Measurements from ENCODE around the gene TMEM215.
"Not testable (repeated sequence)": the region's sequence is repeated elsewhere in the genome, so short reads cannot be mapped to it uniquely, and the experiment has no call there.

The TMEM215 gene

DNA sequence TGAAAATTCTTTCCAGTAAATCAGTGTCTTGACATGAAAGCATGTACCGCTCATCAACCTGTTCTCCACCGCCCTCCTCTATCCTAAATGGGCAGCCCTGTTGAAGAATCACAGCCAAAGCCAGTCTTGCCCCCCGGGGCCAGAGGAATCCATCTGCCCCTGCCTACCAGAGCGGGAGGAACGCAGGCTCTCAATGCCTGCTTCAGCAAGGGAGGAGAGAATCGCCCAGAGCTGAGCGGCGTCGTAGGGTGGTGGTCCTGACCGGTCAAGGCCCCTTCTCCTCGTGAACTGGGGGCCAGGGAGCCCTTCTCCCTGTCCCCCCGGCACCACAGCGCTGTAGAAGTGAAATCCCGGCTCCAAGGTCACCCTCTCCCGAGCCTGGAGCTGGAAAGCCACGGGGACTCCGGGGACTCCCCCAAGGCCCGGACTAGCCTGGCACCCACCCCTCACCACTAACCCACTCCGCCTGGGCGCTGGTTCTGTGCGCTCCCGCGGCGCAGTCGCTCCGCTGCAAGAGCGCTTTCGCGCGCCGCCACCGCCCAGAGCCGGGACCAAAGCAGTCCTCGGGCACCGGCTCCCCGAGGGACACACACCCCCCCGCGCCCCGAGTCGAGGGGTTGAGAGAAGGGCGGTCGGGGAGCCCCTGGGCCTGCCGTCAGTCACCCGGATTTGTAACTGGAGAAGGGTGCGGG lies 718 bp upstream of the TMEM215 start:
- H3K9me3 ChIP-seq (ENCODE audit: control insufficient read depth, low read length) = no peaks in the 10 kb centered on the region
- no peak for DNase-seq (ENCODE audit: low read depth)
- H3K4me3 ChIP-seq (ENCODE audit: low read length) = no peak overlapping the region
- H3K9ac ChIP-seq (ENCODE audit: low read length) = no peak overlapping the region
- H3K36me3 ChIP-seq (ENCODE audit: control insufficient read depth, insufficient read depth, low read length, severe bottlenecking) = no peaks in the 10 kb centered on the region
- H3K27me3 ChIP-seq (replicated peaks; ENCODE audit: control insufficient read depth, insufficient read depth, low read length) = peaks cover 60% of the 10 kb centered on the region
- no peaks in the 10 kb centered on the region for H3K4me1 ChIP-seq (ENCODE audit: control insufficient read depth, insufficient read depth, low read length)

DNA sequence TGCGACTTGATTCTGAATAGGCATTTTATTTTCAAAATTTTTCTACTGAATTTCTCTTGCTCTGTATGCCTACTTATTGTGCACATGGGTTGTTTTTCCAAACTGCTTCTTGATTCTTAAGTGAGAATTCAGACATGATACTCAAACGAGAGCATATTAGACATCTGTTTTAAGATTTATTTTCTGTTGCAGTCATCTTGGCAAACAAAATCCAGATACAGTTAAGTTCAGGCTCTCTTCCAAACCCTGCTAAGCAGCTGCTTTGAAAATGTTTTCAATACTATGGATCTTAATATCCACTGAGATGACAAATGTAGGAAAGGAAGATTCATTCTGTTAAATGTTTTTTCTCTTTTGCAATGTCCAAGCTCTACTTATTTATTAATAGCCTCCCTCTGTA lies 4.5 kb downstream of the TMEM215 start:
- Histone ChIP-seq H3K27me3 (replicated peaks; ENCODE audit: control insufficient read depth, insufficient read depth, low read length) (peaks cover 41% of the 10 kb centered on the region), H3K36me3 (ENCODE audit: control insufficient read depth, insufficient read depth, low read length, severe bottlenecking) (no peaks in the 10 kb centered on the region), H3K4me3 (ENCODE audit: low read length) (no peak overlapping the region), H3K9ac (ENCODE audit: low read length) (no peak overlapping the region), H3K9me3 (ENCODE audit: control insufficient read depth, low read length) (no peaks in the 10 kb centered on the region), H3K4me1 (ENCODE audit: control insufficient read depth, insufficient read depth, low read length) (no peaks in the 10 kb centered on the region)
- DNase-seq (ENCODE audit: low read depth) = no peak

DNA sequence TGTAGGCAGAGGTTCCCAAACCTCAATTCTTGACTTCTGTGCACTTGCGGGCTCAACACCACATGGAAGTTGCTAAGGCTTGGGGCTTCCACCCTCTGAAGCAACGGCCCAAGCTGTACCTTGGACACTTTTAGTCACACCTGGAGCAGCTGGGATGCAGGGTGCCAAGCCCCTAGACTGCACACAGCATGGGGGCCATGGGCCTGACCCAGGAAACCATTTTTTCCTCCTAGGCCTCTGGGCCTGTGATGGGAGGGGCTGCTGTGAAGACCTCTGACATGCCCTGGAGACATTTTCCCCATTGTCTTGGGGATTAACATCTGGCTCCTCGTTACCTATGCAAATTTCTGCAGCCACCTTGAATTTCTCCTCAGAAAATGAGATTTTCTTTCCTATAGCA lies 12.7 kb downstream of the TMEM215 start:
- H3K27me3 ChIP-seq (replicated peaks; ENCODE audit: control insufficient read depth, insufficient read depth, low read length); H3K4me3 ChIP-seq (ENCODE audit: low read length); H3K36me3 ChIP-seq (ENCODE audit: control insufficient read depth, insufficient read depth, low read length, severe bottlenecking); DNase-seq (ENCODE audit: low read depth); H3K4me1 ChIP-seq (ENCODE audit: control insufficient read depth, insufficient read depth, low read length); H3K9ac ChIP-seq (ENCODE audit: low read length): not testable (repeated sequence)
- peaks cover 13% of the 10 kb centered on the region for H3K9me3 ChIP-seq (ENCODE audit: control insufficient read depth, low read length)

DNA sequence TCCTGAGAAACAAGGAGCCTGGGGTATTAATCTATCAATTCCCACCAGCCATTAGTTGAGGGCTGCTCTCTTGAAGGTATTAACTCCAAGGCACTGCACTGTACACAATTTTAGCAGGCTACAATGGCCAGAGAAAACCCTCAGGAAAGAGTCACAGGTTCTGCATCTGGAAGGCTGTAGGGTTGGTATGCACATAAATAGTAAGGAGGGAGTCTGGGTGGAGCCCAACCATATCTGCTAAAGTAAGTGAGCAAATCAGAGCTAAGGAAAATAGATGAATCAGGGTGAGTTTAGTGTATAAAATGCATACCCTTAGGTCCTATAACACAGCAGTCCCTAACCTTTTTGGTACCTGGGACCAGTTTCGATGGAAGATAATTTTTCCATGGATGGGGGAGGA lies 18.2 kb downstream of the TMEM215 start:
- peaks cover 26% of the 10 kb centered on the region for H3K9me3 ChIP-seq (ENCODE audit: control insufficient read depth, low read length)
- H3K27me3 ChIP-seq (replicated peaks; ENCODE audit: control insufficient read depth, insufficient read depth, low read length) = no peaks in the 10 kb centered on the region
- H3K9ac ChIP-seq (ENCODE audit: low read length) = no peak overlapping the region
- no peaks in the 10 kb centered on the region for H3K36me3 ChIP-seq (ENCODE audit: control insufficient read depth, insufficient read depth, low read length, severe bottlenecking)
- DNase-seq (ENCODE audit: low read depth) = no peak
- no peaks in the 10 kb centered on the region for H3K4me1 ChIP-seq (ENCODE audit: control insufficient read depth, insufficient read depth, low read length)
- no peak overlapping the region for H3K4me3 ChIP-seq (ENCODE audit: low read length)

DNA sequence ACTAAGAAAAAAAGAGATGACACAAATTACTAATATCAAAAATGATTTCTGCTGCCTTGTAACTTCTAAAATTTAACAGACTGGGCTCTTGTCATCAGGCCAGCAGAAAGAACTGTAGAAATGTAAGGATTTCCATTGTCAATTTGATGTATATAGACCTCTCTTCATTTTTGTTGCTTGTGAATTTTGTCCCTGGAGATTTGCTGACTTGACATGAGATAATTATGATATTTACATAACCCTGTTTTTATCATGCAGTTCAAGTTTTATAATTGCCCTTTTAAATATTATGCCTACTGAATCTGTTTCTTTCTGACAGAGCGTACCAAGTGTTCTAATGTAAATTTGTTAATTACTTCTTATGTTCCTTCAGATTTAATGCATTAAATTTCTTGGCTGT lies 23.9 kb downstream of the TMEM215 start:
- no peak overlapping the region for H3K9ac ChIP-seq (ENCODE audit: low read length)
- H3K4me3 ChIP-seq (ENCODE audit: low read length) = no peak overlapping the region
- H3K27me3 ChIP-seq (replicated peaks; ENCODE audit: control insufficient read depth, insufficient read depth, low read length) = no peaks in the 10 kb centered on the region
- H3K9me3 ChIP-seq (ENCODE audit: control insufficient read depth, low read length) = peaks cover 40% of the 10 kb centered on the region
- no peaks in the 10 kb centered on the region for H3K4me1 ChIP-seq (ENCODE audit: control insufficient read depth, insufficient read depth, low read length)
- no peak for DNase-seq (ENCODE audit: low read depth)
- no peaks in the 10 kb centered on the region for H3K36me3 ChIP-seq (ENCODE audit: control insufficient read depth, insufficient read depth, low read length, severe bottlenecking)

DNA sequence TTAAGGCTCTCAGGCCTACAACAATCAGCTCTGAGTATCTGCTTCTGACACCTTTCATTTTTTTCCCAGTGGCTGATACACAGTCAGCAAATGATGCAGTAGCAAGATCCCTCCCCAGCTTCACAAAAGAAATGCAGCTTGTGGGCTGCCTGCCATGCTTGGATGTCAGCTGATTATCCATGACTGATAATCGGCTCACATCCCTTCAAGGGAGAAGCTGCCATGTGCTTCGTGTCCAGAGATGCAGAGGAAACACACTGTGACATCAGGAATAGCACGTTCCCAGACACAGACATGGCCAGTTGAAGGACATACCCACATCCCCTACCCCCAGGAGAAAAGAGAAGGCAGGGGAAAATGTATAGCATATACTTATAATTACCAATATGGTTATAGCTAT lies 27.9 kb downstream of the TMEM215 start:
- no peak for DNase-seq (ENCODE audit: low read depth)
- H3K4me1 ChIP-seq (ENCODE audit: control insufficient read depth, insufficient read depth, low read length) = no peaks in the 10 kb centered on the region
- no peak overlapping the region for H3K4me3 ChIP-seq (ENCODE audit: low read length)
- no peaks in the 10 kb centered on the region for H3K36me3 ChIP-seq (ENCODE audit: control insufficient read depth, insufficient read depth, low read length, severe bottlenecking)
- peaks cover 2% of the 10 kb centered on the region for H3K27me3 ChIP-seq (replicated peaks; ENCODE audit: control insufficient read depth, insufficient read depth, low read length)
- H3K9ac ChIP-seq (ENCODE audit: low read length) = no peak overlapping the region
- peaks cover 29% of the 10 kb centered on the region for H3K9me3 ChIP-seq (ENCODE audit: control insufficient read depth, low read length)

DNA sequence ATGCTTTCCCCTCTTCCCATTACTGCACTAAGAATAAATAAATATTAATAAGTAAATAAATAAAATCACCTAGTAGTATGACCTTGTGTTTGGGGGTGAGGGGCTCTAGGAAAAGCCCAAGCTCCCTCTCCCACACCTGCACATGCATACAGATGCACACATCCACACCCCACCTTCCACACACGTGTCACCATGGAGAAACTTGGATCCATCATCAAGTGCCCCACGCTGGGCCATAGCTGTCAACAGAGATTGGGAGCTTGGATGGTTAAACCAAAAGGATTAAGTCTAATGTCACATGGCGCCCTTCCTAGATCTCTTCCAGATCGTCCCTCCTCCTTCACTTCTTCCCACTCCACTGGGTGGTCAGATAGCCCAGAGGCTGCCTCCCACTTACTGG lies 37.0 kb downstream of the TMEM215 start:
- Histone ChIP-seq H3K36me3 (ENCODE audit: control insufficient read depth, insufficient read depth, low read length, severe bottlenecking) (no peaks in the 10 kb centered on the region), H3K4me3 (ENCODE audit: low read length) (no peak overlapping the region), H3K4me1 (ENCODE audit: control insufficient read depth, insufficient read depth, low read length) (no peaks in the 10 kb centered on the region), H3K9ac (ENCODE audit: low read length) (no peak overlapping the region), H3K9me3 (ENCODE audit: control insufficient read depth, low read length) (no peaks in the 10 kb centered on the region), H3K27me3 (replicated peaks; ENCODE audit: control insufficient read depth, insufficient read depth, low read length) (peaks cover 28% of the 10 kb centered on the region)
- DNase-seq (ENCODE audit: low read depth) = no peak

DNA sequence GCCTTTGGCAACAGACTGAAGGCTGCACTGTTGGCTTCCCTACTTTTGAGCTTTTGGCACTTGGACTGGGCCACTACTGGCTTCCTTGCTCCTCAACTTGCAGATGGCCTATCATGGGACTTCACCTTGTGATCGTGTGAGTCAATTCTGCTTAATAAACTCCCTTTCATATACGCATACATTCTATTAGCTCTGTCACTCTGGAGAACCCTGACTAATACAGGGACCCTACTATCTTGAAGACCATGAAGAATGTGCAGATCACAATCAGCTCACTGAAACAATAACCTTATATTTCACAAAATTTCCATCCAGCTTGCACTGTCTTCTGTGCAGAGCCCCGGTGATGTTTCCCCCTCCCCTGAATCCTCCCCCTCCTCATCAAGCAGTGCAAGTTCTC lies 39.8 kb downstream of the TMEM215 start:
- Histone ChIP-seq H3K4me3 (ENCODE audit: low read length) (no peak overlapping the region), H3K36me3 (ENCODE audit: control insufficient read depth, insufficient read depth, low read length, severe bottlenecking) (no peaks in the 10 kb centered on the region), H3K9ac (ENCODE audit: low read length) (no peak overlapping the region), H3K9me3 (ENCODE audit: control insufficient read depth, low read length) (no peaks in the 10 kb centered on the region), H3K4me1 (ENCODE audit: control insufficient read depth, insufficient read depth, low read length) (no peaks in the 10 kb centered on the region), H3K27me3 (replicated peaks; ENCODE audit: control insufficient read depth, insufficient read depth, low read length) (peaks cover 34% of the 10 kb centered on the region)
- DNase-seq (ENCODE audit: low read depth) = no peak

DNA sequence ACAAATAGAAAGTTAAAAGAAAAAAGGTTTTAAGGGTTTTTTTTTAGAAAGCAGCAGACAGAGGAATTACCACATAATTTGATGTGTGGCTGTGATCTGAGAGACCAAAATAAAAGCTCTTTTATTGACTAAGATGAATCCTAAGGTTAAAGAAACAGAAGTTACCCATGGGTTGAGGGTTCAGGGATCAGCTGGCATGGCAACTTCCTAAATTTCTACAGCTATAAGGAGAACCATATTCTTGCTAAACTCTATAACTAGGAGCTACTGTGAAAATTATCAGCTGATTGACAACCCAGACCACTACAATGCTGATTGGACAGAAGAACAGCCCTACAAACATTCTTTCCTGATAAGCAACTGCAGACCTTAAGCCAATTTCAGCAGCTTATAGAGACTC lies 40.2 kb downstream of the TMEM215 start:
- H3K4me3 ChIP-seq (ENCODE audit: low read length) = no peak overlapping the region
- DNase-seq (ENCODE audit: low read depth) = no peak

DNA sequence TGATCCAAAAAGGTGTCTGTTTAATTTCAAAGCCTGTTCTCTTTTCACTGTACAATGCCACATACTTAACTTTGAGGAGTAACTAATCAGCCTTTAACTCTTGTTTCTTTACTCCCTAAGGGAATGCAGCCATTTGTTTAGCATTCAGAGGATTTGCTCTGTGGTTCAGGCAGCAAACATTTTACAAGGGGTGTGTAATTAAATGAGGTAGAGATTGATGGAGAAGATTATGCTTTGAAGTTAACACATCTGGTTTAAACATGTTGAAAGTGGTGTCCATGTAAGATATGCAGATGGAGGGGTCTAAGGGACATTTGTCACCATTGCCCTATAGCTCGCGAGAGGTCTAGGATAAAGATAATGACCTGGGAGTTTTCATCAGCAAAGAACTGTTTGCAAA lies 41.9 kb downstream of the TMEM215 start:
- Histone ChIP-seq H3K4me1 (ENCODE audit: control insufficient read depth, insufficient read depth, low read length) (no peaks in the 10 kb centered on the region), H3K36me3 (ENCODE audit: control insufficient read depth, insufficient read depth, low read length, severe bottlenecking) (no peaks in the 10 kb centered on the region), H3K9me3 (ENCODE audit: control insufficient read depth, low read length) (no peaks in the 10 kb centered on the region), H3K9ac (ENCODE audit: low read length) (no peak overlapping the region), H3K27me3 (replicated peaks; ENCODE audit: control insufficient read depth, insufficient read depth, low read length) (peaks cover 31% of the 10 kb centered on the region), H3K4me3 (ENCODE audit: low read length) (no peak overlapping the region)
- no peak for DNase-seq (ENCODE audit: low read depth)

More for the DNA sequence above, 40.2 kb downstream of the TMEM215 start:
- peaks cover 31% of the 10 kb centered on the region for H3K27me3 ChIP-seq (replicated peaks; ENCODE audit: control insufficient read depth, insufficient read depth, low read length)
- H3K4me1 ChIP-seq (ENCODE audit: control insufficient read depth, insufficient read depth, low read length) = no peaks in the 10 kb centered on the region
- H3K9me3 ChIP-seq (ENCODE audit: control insufficient read depth, low read length) = no peaks in the 10 kb centered on the region
- H3K9ac ChIP-seq (ENCODE audit: low read length) = no peak overlapping the region
- no peaks in the 10 kb centered on the region for H3K36me3 ChIP-seq (ENCODE audit: control insufficient read depth, insufficient read depth, low read length, severe bottlenecking)

DNA sequence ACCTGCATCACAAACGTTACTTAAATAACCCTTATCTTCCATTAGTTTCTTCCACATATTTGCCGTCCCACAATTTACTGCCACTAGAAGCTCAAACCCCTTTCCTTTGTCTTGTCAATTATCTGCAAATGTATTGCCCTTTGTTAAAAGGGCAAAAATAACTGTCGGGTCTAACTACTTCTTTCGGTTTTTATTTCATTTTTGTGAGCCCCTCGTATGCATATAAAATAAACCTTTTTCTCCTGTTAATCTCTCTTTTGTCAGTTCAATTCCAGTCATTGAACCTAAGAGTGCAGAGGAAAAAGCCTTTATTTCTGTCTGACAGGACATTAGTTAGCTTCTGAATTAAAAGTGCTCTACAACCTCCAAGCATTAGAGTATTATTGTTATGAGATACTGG lies 45.5 kb downstream of the TMEM215 start:
- H3K27me3 ChIP-seq (replicated peaks; ENCODE audit: control insufficient read depth, insufficient read depth, low read length) = peaks cover 22% of the 10 kb centered on the region
- no peaks in the 10 kb centered on the region for H3K36me3 ChIP-seq (ENCODE audit: control insufficient read depth, insufficient read depth, low read length, severe bottlenecking)
- no peak for DNase-seq (ENCODE audit: low read depth)
- no peak overlapping the region for H3K9ac ChIP-seq (ENCODE audit: low read length)
- H3K9me3 ChIP-seq (ENCODE audit: control insufficient read depth, low read length) = no peaks in the 10 kb centered on the region
- H3K4me3 ChIP-seq (ENCODE audit: low read length) = no peak overlapping the region
- H3K4me1 ChIP-seq (ENCODE audit: control insufficient read depth, insufficient read depth, low read length) = peaks cover 5% of the 10 kb centered on the region

DNA sequence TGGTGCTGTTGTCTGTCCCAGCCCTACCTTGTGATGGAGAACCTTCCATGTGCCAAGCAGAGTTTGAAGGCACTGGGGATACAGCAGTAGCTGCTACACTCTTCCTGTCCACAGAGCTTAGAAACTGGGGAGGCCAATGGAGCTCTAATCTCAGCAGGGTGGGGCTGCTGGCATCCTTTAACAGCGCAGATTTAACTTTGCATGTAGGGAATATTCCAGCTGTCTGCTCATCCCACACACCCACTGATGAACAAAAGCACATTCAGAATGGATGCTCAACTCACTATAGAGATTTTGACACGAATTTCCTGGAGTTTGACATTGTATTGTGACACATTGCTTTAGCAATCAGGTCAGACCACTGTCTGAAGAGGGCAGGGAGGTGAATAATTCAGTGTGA lies 49.0 kb downstream of the TMEM215 start:
- H3K36me3 ChIP-seq (ENCODE audit: control insufficient read depth, insufficient read depth, low read length, severe bottlenecking) = no peaks in the 10 kb centered on the region
- peaks cover 4% of the 10 kb centered on the region for H3K27me3 ChIP-seq (replicated peaks; ENCODE audit: control insufficient read depth, insufficient read depth, low read length)
- no peak overlapping the region for H3K4me3 ChIP-seq (ENCODE audit: low read length)
- H3K9me3 ChIP-seq (ENCODE audit: control insufficient read depth, low read length) = no peaks in the 10 kb centered on the region
- H3K9ac ChIP-seq (ENCODE audit: low read length) = no peak overlapping the region
- H3K4me1 ChIP-seq (ENCODE audit: control insufficient read depth, insufficient read depth, low read length) = peaks cover 5% of the 10 kb centered on the region
- DNase-seq (ENCODE audit: low read depth) = no peak

Data from adipocyte (in vitro differentiated cells).